Ishikawa (cell line): ENCODE results near the gene POLR1D.

Experiments used
- CEBPB ChIP-seq: IDR thresholded peaks from 2 replicates; pipeline ENCODE4 v1.6.1; 2012
- CREB1 ChIP-seq: IDR thresholded peaks from 2 replicates; pipeline ENCODE4 v1.6.1; 2012; ENCODE audit warnings: low read depth
- EGR1 ChIP-seq: IDR thresholded peaks from 2 replicates; pipeline ENCODE4 v1.6.1; 2012
- EP300 ChIP-seq: IDR thresholded peaks from 2 replicates; pipeline ENCODE4 v1.6.1; 2012; ENCODE audit warnings: borderline replicate concordance
- FOXM1 ChIP-seq: IDR thresholded peaks from 2 replicates; pipeline ENCODE4 v1.6.1; 2012; ENCODE audit warnings: low read depth, borderline replicate concordance
- MAX ChIP-seq: IDR thresholded peaks from 2 replicates; pipeline ENCODE4 v1.6.1; 2012
- NFIC ChIP-seq: IDR thresholded peaks from 2 replicates; pipeline ENCODE4 v1.6.1; 2012
- RAD21 ChIP-seq: IDR thresholded peaks from 2 replicates; pipeline ENCODE4 v1.6.1; 2012; ENCODE audit warnings: low read depth
- REST ChIP-seq: IDR thresholded peaks from 2 replicates; pipeline ENCODE4 v1.6.1; 2012; ENCODE audit warnings: low read depth, mild to moderate bottlenecking
- TAF1 ChIP-seq: IDR thresholded peaks from 2 replicates; pipeline ENCODE4 v1.6.1; 2012; ENCODE audit warnings: low read depth, mild to moderate bottlenecking
- TCF12 ChIP-seq: IDR thresholded peaks from 2 replicates; pipeline ENCODE4 v1.6.1; 2012; ENCODE audit warnings: low read depth
- TEAD4 ChIP-seq: IDR thresholded peaks from 2 replicates; pipeline ENCODE4 v1.6.1; 2012
- USF1 ChIP-seq: IDR thresholded peaks from 2 replicates; pipeline ENCODE4 v1.6.1; 2012
- YY1 ChIP-seq: IDR thresholded peaks from 2 replicates; pipeline ENCODE4 v1.6.1; 2012; ENCODE audit warnings: low read depth
- ZBTB7A ChIP-seq: IDR thresholded peaks from 2 replicates; pipeline ENCODE4 v1.6.1; 2012; ENCODE audit warnings: low read depth

Gene POLR1D

GRCh38 chr13:27621366-27622101 lies at the start of gene POLR1D:
Gene POLR1D (plus strand): TSS chr13:27621892. CDS start chr13:27621984, 92 bp downstream.
- no peak for TF ChIP-seq REST
- TF ChIP-seq RAD21: no peak
- no peak for TF ChIP-seq EGR1
- TF ChIP-seq FOXM1: no peak
- TF ChIP-seq TCF12: peak; percentile 17; the same call in 1 of the 2 replicates
- no peak for TF ChIP-seq CEBPB
- 0 out of 2 replicates have a peak, but pooled peaks have one; percentile 15 for TF ChIP-seq EP300
- peak; percentile 89 for TF ChIP-seq USF1
- TF ChIP-seq TEAD4: no peak
- peak; percentile 56 for TF ChIP-seq TAF1
- no peak for TF ChIP-seq NFIC
- no peak for TF ChIP-seq YY1
- no peak; the same call in 1 of the 2 replicates for TF ChIP-seq MAX
- no peak for TF ChIP-seq CREB1
- TF ChIP-seq ZBTB7A: no peak

GRCh38 chr13:27572234-27572901 lies 49.3 kb upstream of the POLR1D start:
- no peak for TF ChIP-seq USF1
- TF ChIP-seq REST: no peak
- no peak for TF ChIP-seq EGR1
- TF ChIP-seq FOXM1: no peak

- no peak for TF ChIP-seq USF1
- TF ChIP-seq YY1: no peak
- no peak for TF ChIP-seq NFIC
- no peak for TF ChIP-seq FOXM1
- no peak for TF ChIP-seq RAD21
- TF ChIP-seq REST: no peak
- TF ChIP-seq TCF12: no peak
- TF ChIP-seq ZBTB7A: no peak
- no peak for TF ChIP-seq EGR1
- TF ChIP-seq CREB1: no peak
- TF ChIP-seq TAF1: no peak
- TF ChIP-seq CEBPB: no peak
- TF ChIP-seq TEAD4: no peak
These were observed 48.4 kb upstream of the POLR1D start for GRCh38 chr13:27573265-27573664.

GRCh38 chr13:27574661-27575060 lies 47.0 kb upstream of the POLR1D start:
- no peak for TF ChIP-seq CEBPB
- TF ChIP-seq RAD21: no peak
- no peak for TF ChIP-seq EGR1
- no peak for TF ChIP-seq CREB1
- no peak for TF ChIP-seq EP300
- no peak for TF ChIP-seq ZBTB7A
- no peak for TF ChIP-seq REST
- no peak for TF ChIP-seq YY1
- no peak for TF ChIP-seq TEAD4
- no peak for TF ChIP-seq MAX
- no peak for TF ChIP-seq TAF1
- TF ChIP-seq TCF12: no peak
- no peak for TF ChIP-seq NFIC
- TF ChIP-seq USF1: no peak
- TF ChIP-seq FOXM1: no peak
